OCI-LY7 (cell line): Measurements from ENCODE around the gene KCNMA1.

Experiments used
- CTCF ChIP-seq: fragments of 200-600 bp; sonication (generic); conservative IDR thresholded peaks from 2 replicates; pipeline ENCODE4 v1.5.1; 2014; ENCODE audit warnings: mild to moderate bottlenecking, antibody characterized with exemption, low read length, moderate library complexity, mixed read lengths
- EZH2phosphoT487 ChIP-seq: fragments of 200-600 bp; sonication (generic); IDR thresholded peaks from 2 replicates; pipeline ENCODE4 v1.6.1; 2018; ENCODE audit warnings: low read depth, borderline replicate concordance, mild to moderate bottlenecking, mixed run types, antibody characterized with exemption, low read length, moderate library complexity, mixed read lengths

GRCh38 chr10:77533146-77533886 lies 104.3 kb downstream of the KCNMA1 start:
- TF ChIP-seq EZH2phosphoT487 (no peak), CTCF (no peak)
